DMS79 treated with DMSO at 0.1 percent for 48 hours (cell line): ENCODE results near the gene VARS2.
"Not testable (repeated sequence)": the region's sequence is repeated elsewhere in the genome, so short reads cannot be mapped to it uniquely, and the experiment has no call there.

Experiments
- DNase-seq: peaks from one replicate; lab custom pipeline; 2025; lab: John Stamatoyannopoulos, UW

Gene VARS2

GRCh38 chr6:30914076-30914853, at the start of gene VARS2:
VARS2 (plus strand) TSS chr6:30914238; CDS start chr6:30914837, 599 bp downstream.
- DNase-seq: peak; percentile 83

DNA sequence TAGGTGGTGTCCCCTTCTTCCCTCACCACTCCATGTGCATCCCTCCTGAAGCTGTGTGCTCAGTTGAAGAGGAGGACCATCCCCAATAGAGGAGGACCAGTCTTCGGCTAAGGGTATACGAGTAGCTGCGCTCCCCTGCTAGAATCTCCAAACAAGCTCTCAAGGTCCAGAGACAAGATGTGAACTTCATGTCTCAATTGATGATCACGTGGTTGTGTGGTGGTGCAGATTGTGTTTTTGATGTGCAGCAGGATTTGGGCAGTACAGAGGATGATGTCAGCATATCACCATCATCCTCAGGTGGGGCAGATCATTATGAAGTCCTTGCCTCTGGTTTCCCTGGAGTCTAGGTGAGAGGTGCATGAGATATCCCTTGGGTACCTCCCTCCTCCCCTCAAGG, 49.7 kb upstream of the VARS2 start:
- DNase-seq: no peak

GRCh38 chr6:30869241-30869749, 44.7 kb upstream of the VARS2 start:
- not testable (repeated sequence) for DNase-seq

DNA sequence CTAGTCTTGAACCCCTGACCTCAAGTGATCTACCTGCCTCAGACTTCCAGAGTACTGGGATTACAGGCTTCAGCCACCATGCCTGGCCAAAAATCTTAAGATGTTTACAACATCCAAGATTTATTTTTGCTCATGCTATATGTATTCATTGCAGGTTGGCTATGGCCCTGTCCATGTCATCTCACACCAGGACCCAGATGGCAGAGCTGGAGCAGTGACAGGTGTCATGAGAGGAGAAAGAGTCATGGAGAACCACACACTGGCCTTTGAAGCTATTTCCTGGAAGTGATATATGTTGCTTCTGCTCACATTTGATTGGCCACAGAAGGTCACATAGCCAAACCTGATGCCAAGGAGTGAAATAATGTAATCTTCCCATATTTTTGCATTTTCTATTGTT, 43.5 kb upstream of the VARS2 start:
- DNase-seq: no peak

DNA sequence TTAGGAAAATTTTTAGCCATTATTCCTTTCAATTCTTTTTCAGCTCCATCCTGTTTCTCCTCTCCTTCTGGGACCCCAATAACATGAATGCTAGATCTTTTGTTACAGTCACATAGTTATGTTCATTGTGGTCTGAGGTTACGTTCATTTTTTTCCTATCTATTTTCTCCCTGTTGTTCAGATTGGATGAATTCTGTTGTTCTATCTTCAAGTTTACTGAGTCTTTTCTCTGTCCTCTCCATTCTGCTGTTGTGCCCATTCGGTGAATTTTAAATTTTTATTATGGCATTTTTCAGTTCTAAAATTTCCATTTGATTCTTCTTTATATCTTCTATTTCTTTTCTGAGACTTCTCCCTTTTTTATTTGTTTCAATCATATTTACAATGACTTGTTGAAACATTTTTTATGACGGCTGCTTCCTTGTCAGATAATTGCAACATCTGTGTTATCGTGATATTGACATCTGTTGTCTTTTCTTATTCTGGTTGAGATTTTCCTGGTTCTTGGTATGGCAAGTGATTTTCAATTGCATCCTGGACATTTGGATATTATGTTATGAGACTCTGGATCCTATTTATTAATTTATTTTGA, 42.4 kb upstream of the VARS2 start:
- DNase-seq: no peak

DNA sequence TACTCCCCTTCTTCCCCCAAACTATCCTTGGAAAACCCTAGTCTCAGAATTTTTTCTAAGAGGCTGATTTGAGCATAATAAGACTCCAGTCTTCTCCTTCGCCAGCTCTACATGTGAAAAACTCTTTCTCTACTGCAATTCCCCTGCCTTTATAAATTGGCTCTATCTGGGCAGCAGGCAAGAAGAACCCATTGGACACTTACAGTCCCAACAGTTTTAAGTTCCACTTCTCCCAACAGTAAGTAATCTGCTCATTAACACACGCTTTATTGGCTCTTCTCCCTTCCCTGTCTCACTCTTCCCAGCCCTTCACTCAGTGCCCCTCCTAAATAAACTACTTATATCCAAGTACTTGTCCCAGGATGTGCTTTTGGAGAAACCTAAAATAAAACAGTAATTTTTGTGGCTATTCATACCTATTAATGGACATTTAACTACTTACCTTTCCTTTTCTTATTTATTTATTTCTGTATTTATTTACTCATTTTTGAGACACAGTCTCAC, 40.8 kb upstream of the VARS2 start:
- DNase-seq: no peak

DNA sequence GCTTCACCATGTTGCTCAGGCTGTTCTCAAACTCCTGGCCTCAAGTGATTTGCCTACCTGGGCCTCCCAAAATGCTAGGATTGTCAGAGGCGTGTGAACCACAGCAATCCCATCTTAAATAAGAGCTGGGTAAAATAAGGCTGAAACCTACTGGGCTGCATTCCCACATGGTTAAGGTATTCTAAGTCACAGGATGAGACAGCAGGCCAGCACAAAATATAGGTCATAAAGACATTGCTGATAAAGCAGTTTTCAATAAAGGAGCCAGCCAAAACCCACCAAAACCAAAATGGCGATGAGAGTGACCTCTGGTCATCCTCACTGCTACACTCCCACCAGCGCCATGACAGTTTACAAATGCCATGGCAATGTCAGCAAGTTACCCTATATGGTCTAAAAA, 40.2 kb upstream of the VARS2 start:
- DNase-seq: not testable (repeated sequence)

- DNase-seq: no peak
Measured at GRCh38 chr6:30875244-30876038, 38.6 kb upstream of the VARS2 start.

DNA sequence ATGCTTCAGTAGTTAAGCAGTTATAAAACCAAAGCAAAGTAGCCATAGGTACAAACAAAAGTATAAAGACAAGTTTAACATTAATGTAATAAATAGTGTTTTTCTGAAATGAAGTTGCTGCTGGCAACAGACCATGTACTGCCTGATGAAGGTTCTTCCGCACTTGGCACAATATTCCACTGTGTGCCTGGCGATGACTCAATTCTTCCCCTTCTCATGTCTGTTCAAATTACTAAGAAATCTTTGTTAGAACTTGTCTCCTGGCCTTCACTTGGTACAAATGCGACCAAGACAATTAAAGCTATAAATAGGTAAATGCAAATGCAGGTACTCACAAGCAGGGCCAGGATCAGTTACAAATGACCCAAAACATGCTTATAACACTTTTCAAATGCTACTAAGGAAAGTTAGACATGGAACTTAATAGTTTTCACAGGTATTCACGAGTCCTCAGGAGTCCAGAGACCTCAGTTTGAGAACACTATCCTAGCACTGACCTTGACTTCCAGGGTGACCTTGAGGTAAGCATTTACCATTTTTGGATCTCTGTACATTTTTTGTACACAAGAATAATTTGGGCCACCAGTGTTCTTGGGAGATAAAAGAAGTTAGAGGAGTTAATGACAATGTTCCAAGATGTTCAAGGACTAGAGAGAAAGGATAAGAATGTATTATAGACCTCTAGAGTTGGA, 37.9 kb upstream of the VARS2 start:
- DNase-seq: no peak

- DNase-seq: peak; percentile 81
Measured at GRCh38 chr6:30877419-30878262, 36.4 kb upstream of the VARS2 start.

GRCh38 chr6:30879684-30880427, 34.2 kb upstream of the VARS2 start:
- no peak for DNase-seq

DNA sequence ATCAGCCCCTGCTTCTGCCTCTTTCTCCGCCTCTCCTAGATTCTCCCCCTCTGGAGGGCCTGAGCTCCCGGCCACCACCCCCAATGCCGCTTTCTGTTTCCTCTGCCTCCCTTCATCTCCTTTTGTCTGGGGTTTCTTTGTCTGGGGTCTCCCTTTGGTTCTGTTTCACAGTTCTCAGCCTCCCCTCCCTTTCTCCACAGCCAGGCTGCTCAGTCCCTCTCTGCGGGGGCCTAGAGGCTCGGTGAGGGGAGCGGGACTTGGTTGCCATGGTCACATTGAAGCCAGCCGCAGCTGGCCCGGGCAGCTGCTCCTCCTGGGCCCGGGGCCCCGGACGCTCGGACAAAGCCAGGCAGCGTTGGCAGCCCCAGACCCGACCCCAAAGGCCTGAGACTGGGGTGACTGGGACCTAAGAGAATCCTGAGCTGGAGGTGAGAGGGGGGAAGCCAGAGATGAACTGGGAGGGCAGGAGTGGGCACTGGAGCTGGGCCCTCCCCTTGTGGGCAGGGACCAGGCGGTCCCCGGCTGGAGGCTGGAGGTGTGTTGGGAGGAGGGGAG, 33.3 kb upstream of the VARS2 start:
- peak; percentile 58 for DNase-seq

DNA sequence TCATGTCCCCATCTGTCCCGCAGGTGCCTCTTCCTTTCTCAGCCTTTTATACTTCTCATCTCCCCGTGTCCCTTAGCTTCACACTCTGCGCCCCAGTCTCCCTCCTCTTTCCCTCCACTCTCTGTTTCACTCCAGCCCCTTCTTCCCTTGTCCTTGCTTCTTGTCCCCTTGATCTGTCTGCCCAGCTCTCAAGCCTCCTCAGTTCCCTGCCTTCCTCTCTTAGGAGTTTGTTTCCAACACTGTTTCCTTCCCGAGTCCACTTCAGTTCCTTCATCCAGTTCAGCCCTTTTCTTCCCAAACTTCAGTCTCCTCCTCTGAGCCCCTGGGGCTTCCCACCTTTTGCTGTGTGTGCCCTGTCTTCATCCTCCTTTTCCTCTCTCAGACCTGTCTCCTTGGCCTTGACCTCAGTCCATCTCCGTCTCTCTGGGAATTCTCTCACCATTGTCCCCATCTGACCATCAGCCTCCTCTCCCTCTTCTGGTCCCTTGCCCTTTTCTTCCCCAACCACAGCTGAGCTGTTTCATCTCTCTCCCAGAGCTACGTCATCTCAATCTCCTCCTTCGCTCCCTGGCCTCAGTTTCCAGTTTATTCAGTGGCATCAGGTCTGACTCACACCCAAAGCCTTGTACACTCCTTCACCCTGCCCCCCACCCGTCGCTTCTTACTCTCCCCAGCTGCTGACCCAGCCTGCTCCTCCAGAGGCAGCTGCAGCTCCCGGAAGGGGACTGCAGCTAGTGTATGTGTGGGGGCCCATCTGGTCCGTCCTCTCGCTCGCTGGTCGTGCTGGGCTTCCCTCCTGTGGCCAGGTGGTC, 32.4 kb upstream of the VARS2 start:
- peak; percentile 53 for DNase-seq

- no peak for DNase-seq
Measured at GRCh38 chr6:30882204-30882758, 31.8 kb upstream of the VARS2 start.

DNA sequence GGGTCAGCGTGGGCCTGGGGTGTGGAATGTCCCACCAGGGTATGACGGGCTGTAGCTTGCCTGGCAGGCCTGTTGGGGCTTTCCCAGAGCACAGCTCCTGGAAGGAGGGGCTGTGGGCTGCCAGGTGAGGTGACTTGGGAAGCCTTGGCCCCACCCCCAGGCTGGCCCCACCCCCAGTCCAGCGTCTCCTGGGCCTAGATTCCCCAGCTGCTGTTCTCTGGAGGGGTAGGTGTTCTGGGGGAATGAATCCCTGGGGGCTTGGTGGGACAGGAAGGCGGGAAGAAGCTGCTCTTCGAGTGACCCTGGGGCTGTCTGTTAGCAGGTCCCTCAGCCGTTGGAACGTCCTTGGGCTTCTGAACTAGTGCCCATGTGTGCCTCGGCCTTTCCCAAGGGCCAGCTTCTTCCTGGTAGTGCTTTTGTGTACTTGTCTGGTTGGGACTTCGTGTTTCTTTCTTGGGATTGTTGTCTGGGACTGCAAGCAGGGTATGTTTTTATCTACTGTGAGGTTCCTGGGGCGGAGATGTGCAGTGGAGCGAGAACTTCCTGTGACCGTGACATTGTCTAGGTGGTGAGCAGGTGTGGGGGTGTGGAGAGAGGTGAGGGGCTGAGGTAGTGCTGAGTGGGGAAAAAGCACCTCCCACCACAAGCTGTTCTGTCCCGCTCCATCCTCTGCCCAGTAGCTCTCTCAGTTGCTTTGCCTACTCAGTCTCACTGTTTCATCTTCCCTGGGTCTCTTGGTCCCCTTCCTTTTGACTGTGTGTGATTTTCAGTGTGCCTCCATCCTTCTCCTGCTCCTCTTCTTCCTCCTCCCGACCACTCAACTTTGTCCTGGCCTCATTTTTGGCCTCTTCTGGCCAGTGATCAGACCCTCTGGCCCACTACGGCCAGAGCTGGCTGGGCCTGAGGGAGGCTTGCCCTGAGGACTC, 31.0 kb upstream of the VARS2 start:
- DNase-seq: peak; percentile 85

GRCh38 chr6:30883685-30884520, 30.1 kb upstream of the VARS2 start, which contains the start of gene DDR1:
DDR1 (plus strand) TSS chr6:30884519; CDS start chr6:30888730, 4,211 bp downstream.
- peak; percentile 28 for DNase-seq
